GM12878 (cell line): ENCODE measurements around the gene ERP27. TPM values are rescaled to one million over a fixed set of nuclear protein-coding genes. Genes with fewer than 3 reads are reported as not detected.

ENCODE experiments used
- ATAC-seq: fragments of 200-7000 bp; cut with Tn5 transposase; 3 replicates; pipeline ENCODE4 v1.9.1; 2020; ENCODE audit warnings: mild to moderate bottlenecking, moderate library complexity
- BruUV-seq: library from RNA; stranded (reverse); fragments of 400-500 nt; replicated peaks from 2 replicates; lab custom pipeline; 2021; lab: Mats Ljungman, UMichigan
- CTCF ChIA-PET: fragments of 300-600 bp; sonication (Branson Sonifier 250); formaldehyde crosslinking; extraction: SDS; loops from one replicate; lab custom pipeline; 2021; ENCODE audit warnings: inconsistent platforms; lab: Yijun Ruan, JAX
- POLR2A ChIA-PET: fragments of 350-600 bp; formaldehyde crosslinking; extraction: SDS; loops from one replicate; lab custom pipeline; 2021; ENCODE audit warnings: inconsistent platforms; lab: Charles Lee
- RAD21 ChIA-PET: fragments of 300-600 bp; sonication (Branson Sonifier 250); formaldehyde crosslinking; loops from one replicate; lab custom pipeline; 2023; ENCODE audit warnings: antibody characterized with exemption; ENCODE audit not compliant: unreplicated experiment; lab: Charles Lee
- SMC1A ChIA-PET: fragments of 300-600 bp; sonication (Branson Sonifier 250); formaldehyde crosslinking; loops from one replicate; lab custom pipeline; 2023; ENCODE audit not compliant: unreplicated experiment, uncharacterized antibody; lab: Charles Lee
- DNase-seq: peaks from one replicate; pipeline ENCODE4 v3.0.0-alpha.2; 2011; ENCODE audit warnings: low read depth, low spot score
- FAIRE-seq: peaks from 3 replicates; lab custom pipeline; 2011; peaks lifted over from hg19 to GRCh38; lab: Jason Lieb, UNC
- H2AFZ ChIP-seq: 2 replicates; pipeline ENCODE4 v1.6.0; 2011; ENCODE audit warnings: low read depth, low read length, control low read depth; ENCODE audit not compliant: control insufficient read depth
- H3K27ac ChIP-seq: 2 replicates; pipeline ENCODE4 v1.5.1; 2011; ENCODE audit warnings: control low read depth; ENCODE audit not compliant: control insufficient read depth, insufficient read depth
- H3K27me3 ChIP-seq, 2 experiments: replicated peaks in 1 of 2; 2 replicates each; pipeline versions ENCODE4 v1.6.0 to v1.6.1; 2011; ENCODE audit warnings: low read length in 1 of 2; ENCODE audit not compliant: control insufficient read depth in 2 of 2, insufficient read depth in 2 of 2
- H3K36me3 ChIP-seq, 2 experiments: 2 replicates each; pipeline ENCODE4 v1.5.1; 2011; ENCODE audit warnings: low read length in 1 of 2; ENCODE audit not compliant: control insufficient read depth in 2 of 2, insufficient read depth in 2 of 2
- H3K4me1 ChIP-seq: 2 replicates; pipeline ENCODE4 v1.6.1; 2011; ENCODE audit warnings: mild to moderate bottlenecking, low read length, moderate library complexity, mixed read lengths; ENCODE audit not compliant: control insufficient read depth, insufficient read depth
- H3K4me2 ChIP-seq: 2 replicates; pipeline ENCODE4 v1.6.0; 2011; ENCODE audit warnings: control low read depth; ENCODE audit not compliant: control insufficient read depth, insufficient read depth
- H3K4me3 ChIP-seq: fragments of 200-600 bp; sonication (generic); 2 replicates; pipeline ENCODE4 v1.5.1; 2016
- H3K79me2 ChIP-seq: 2 replicates; pipeline ENCODE4 v1.6.0; 2011; ENCODE audit warnings: low read length; ENCODE audit not compliant: control insufficient read depth, insufficient read depth
- H3K9ac ChIP-seq: 2 replicates; pipeline ENCODE4 v1.8.0; 2011; ENCODE audit warnings: low read length, control low read depth, mixed read lengths; ENCODE audit not compliant: control insufficient read depth, insufficient read depth
- H3K9me3 ChIP-seq: replicated peaks from 3 replicates; pipeline ENCODE4 v1.5.1; 2011; ENCODE audit warnings: mild to moderate bottlenecking, low read length; ENCODE audit not compliant: control insufficient read depth, insufficient read depth
- H4K20me1 ChIP-seq: 2 replicates; pipeline ENCODE4 v1.6.0; 2011; ENCODE audit not compliant: control insufficient read depth, insufficient read depth
- CHD4 ChIP-seq: fragments of 200-600 bp; sonication (generic); IDR thresholded peaks from 2 replicates; pipeline ENCODE4 v1.6.1; 2016; ENCODE audit warnings: mild to moderate bottlenecking
- CREB1 ChIP-seq: IDR thresholded peaks from 2 replicates; pipeline ENCODE4 v1.6.1; 2012; ENCODE audit warnings: low read depth, mild to moderate bottlenecking, inconsistent platforms
- EED ChIP-seq: sonication (generic); IDR thresholded peaks from 2 replicates; pipeline ENCODE4 v1.6.1; 2016; ENCODE audit warnings: antibody characterized with exemption, low read depth
- NR2F1 ChIP-seq: fragments of 450-650 bp; conservative IDR thresholded peaks from 2 replicates; pipeline ENCODE4 v1.6.1; 2017; ENCODE audit warnings: mild to moderate bottlenecking
- PML ChIP-seq: IDR thresholded peaks from 2 replicates; pipeline ENCODE4 v1.6.1; 2012; ENCODE audit warnings: low read length, inconsistent platforms
- SP1 ChIP-seq: IDR thresholded peaks from one replicate; pipeline ENCODE4 v1.6.1; 2011; ENCODE audit warnings: low read depth, low read length
- YY1 ChIP-seq: IDR thresholded peaks from 2 replicates; pipeline ENCODE4 v1.6.1; 2011; ENCODE audit warnings: low read depth, mild to moderate bottlenecking, low read length
- ZSCAN29 ChIP-seq: fragments of 450-650 bp; IDR thresholded peaks from 2 replicates; pipeline ENCODE4 v1.6.1; 2017; ENCODE audit warnings: mild to moderate bottlenecking, moderate library complexity
- WGBS: methylation state at CpG from one replicate; pipeline ENCODE4 v1.1.6; 2016; ENCODE audit warnings: low lambda C conversion rate; ENCODE audit not compliant: insufficient replicate concordance, insufficient coverage; ENCODE audit errors: missing lambda C conversion rate; 5-methylcytosine and 5-hydroxymethylcytosine counted together
- in situ Hi-C: fragments of 300-500 bp; cut with MboI; formaldehyde crosslinking; loops from 9 replicates; pipeline ENCODE4 v1.14.3; 2018; ENCODE audit warnings: mixed read lengths
- intact Hi-C: fragments of 100-400 bp; cut with micrococcal nuclease; formaldehyde crosslinking; loops from one replicate; pipeline ENCODE4 v1.14.2; 2022; ENCODE audit not compliant: unreplicated experiment
- polyA plus RNA-seq, 11 experiments: library from polyadenylated mRNA; depleted of rRNA in 4 of 11; unstranded in 6 of 11; stranded (reverse) in 5 of 11; fragments of >200 nt; fragmentation: Nextera tagmentation in 4 of 11; fragmentation: Illumina TruSeq in 1 of 11; extraction: Ambion mirVana in 4 of 11; extraction: Trizol in 1 of 11; gene quantifications; 1 replicate in 1 of 11; 2 replicates in 10 of 11; pipeline versions ENCODE4 v1.2.1 to v1.2.3, GENCODE V29; 2011 to 2016; ENCODE audit warnings: inconsistent platforms in 2 of 11, missing spikeins in 2 of 11, low read depth in 1 of 11
- total RNA-seq, 4 experiments: library from RNA; depleted of rRNA in 3 of 4; stranded (reverse); fragments of >200 nt in 3 of 4; fragmentation: Illumina TruSeq in 1 of 4; extraction: Trizol in 1 of 4; gene quantifications; 2 replicates each; pipeline versions ENCODE4 v1.2.1 to v1.2.3, GENCODE V29; 2013 to 2021
- TF ChIP-seq, protein P1 (sequence below): IDR thresholded peaks from 2 replicates; pipeline ENCODE4 v1.6.1; 2011; ENCODE audit warnings: borderline replicate concordance, low read depth, mild to moderate bottlenecking, moderate library complexity, mixed read lengths, low read length; ENCODE audit not compliant: insufficient read depth; ENCODE audit errors: extremely low read length
- TF ChIP-seq, protein P2 (sequence below): fragments of 450-650 bp; formaldehyde crosslinking; IDR thresholded peaks from 2 replicates; pipeline ENCODE4 v1.4.0; 2022; ENCODE audit warnings: mild to moderate bottlenecking, moderate library complexity

The ERP27 gene
- total and polyA plus RNA-seq, 10 of the 15 experiments (the other 5 are each of a cell fraction or from before 2014, with no cell fraction given): 0.91 to 2.4 (median 1.4) TPM

GRCh38 chr12:14974633-14975032 is 36.3 kb upstream of the ERP27 start:
- BruUV-seq: no TSS peak
- no peaks in the 10 kb centered on the region for H3K4me1 ChIP-seq
- TF ChIP-seq, protein P1, sequence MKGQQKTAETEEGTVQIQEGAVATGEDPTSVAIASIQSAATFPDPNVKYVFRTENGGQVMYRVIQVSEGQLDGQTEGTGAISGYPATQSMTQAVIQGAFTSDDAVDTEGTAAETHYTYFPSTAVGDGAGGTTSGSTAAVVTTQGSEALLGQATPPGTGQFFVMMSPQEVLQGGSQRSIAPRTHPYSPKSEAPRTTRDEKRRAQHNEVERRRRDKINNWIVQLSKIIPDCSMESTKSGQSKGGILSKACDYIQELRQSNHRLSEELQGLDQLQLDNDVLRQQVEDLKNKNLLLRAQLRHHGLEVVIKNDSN: no peak
- TF ChIP-seq CHD4 (no peak), CREB1 (no peak), EED (no peak), ZSCAN29 (no peak), NR2F1 (no peak), SP1 (no peak), YY1 (no peak), PML (no peak)
- TF ChIP-seq, protein P2, sequence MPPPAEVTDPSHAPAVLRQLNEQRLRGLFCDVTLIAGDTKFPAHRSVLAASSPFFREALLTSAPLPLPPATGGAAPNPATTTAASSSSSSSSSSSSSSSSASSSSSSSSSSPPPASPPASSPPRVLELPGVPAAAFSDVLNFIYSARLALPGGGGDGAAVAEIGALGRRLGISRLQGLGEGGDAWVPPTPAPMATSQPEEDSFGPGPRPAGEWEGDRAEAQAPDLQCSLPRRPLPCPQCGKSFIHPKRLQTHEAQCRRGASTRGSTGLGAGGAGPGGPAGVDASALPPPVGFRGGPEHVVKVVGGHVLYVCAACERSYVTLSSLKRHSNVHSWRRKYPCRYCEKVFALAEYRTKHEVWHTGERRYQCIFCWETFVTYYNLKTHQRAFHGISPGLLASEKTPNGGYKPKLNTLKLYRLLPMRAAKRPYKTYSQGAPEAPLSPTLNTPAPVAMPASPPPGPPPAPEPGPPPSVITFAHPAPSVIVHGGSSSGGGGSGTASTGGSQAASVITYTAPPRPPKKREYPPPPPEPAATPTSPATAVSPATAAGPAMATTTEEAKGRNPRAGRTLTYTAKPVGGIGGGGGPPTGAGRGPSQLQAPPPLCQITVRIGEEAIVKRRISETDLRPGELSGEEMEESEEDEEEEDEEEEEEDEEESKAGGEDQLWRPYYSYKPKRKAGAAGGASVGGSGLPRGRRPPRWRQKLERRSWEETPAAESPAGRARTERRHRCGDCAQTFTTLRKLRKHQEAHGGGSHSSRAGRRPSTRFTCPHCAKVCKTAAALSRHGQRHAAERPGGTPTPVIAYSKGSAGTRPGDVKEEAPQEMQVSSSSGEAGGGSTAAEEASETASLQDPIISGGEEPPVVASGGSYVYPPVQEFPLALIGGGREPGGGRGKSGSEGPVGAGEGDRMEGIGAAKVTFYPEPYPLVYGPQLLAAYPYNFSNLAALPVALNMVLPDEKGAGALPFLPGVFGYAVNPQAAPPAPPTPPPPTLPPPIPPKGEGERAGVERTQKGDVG: no peak
- H3K27me3 ChIP-seq: no peaks in the 10 kb centered on the region
- no peak overlapping the region for H2AFZ ChIP-seq
- FAIRE-seq (no peak), ATAC-seq (no peak), DNase-seq (no peak)
- no peak overlapping the region for H3K27ac ChIP-seq
- H4K20me1 ChIP-seq: no peaks in the 10 kb centered on the region
- RAD21 ChIA-PET: no interaction called here
- no peak overlapping the region for H3K9ac ChIP-seq
- SMC1A ChIA-PET: interaction anchor here (0.8 to 1.2 kb wide), 3 partner anchors 13 to 130 kb away, joined by 3 to 4 read pairs (median 3); partner anchors contain the start of gene ARHGDIB
- intact Hi-C loops (no loop called here), in situ Hi-C loops (loop anchor here (25.0 kb wide), 1 partner anchor 587 kb away; no protein-coding TSS in a partner anchor)
- H3K4me3 ChIP-seq: no peak overlapping the region
- H3K36me3 ChIP-seq: no peaks in the 10 kb centered on the region
- no peak overlapping the region for H3K4me2 ChIP-seq
- H3K79me2 ChIP-seq: no peaks in the 10 kb centered on the region
- CTCF ChIA-PET: no interaction called here
- POLR2A ChIA-PET: no interaction called here
- WGBS: 31% methylated on average over 3 of the region's 3 CpGs
- H3K9me3 ChIP-seq: no peaks in the 10 kb centered on the region; the same call in 2 of the 3 replicates
